ENCODE results near the gene CTU2.

GRCh38 chr16:88699180-88699579 lies 7.1 kb upstream of the CTU2 start:
- TF ChIP-seq CTCF (IDR thresholded peaks at IDR 0.05) (no peak), POLR2A (IDR thresholded peaks at IDR 0.05) (no peak)

All from esophagus squamous epithelium (tissue), 4 donors.